ENCODE data around the gene PDE2A. TPM values are rescaled to one million over a fixed set of nuclear protein-coding genes. Genes with fewer than 3 reads are reported as not detected.
A peak's percentile ranks its signal among the peaks of the same experiment; 100 is the strongest.

Gene PDE2A
- 0.31 and 0.51 TPM in 2 replicates for total RNA-seq (2013; cell fraction: nucleolus; rRNA removed)
- total RNA-seq (2014; rRNA removed) (0.33 TPM in 1 of 2 replicates, not detected in the other), total RNA-seq (2014; rRNA removed; fragmentation: Illumina TruSeq; extraction: Trizol) (0.05 TPM in 1 of 2 replicates, not detected in the other), total RNA-seq (2021) (0.15 and 0.24 TPM in 2 replicates), polyA plus RNA-seq (2011; rRNA removed) (0.06 and 0.11 TPM in 2 replicates), polyA plus RNA-seq (2014; fragmentation: Illumina TruSeq; extraction: Trizol) (0.10 TPM in 1 of 2 replicates, not detected in the other), polyA plus RNA-seq (2014; fragmentation: Nextera tagmentation; extraction: Ambion mirVana) (not detected), polyA plus RNA-seq (2014; rRNA removed) (0.06 TPM in 1 of 2 replicates, not detected in the other), polyA plus RNA-seq (2016; fragmentation: Nextera tagmentation; extraction: Ambion mirVana) (not detected), polyA minus RNA-seq (2011; rRNA and poly(A)+ RNA removed) (not detected in 2 replicates), Bru-seq, nascent RNA (percentile 18 among the genes with signal in this experiment), BruChase-seq, experiment 1, labeled RNA remaining after a 6-hour chase (percentile 39 among the genes with signal in this experiment), BruChase-seq, experiment 2, labeled RNA remaining after a 2-hour chase (percentile 41 among the genes with signal in this experiment)
- 1.2 TPM for polyA plus RNA-seq (2011; ENCODE audit: low read depth)
- polyA plus RNA-seq (2011; cell fraction: cytosol; rRNA removed) = 0.18 TPM in 2 replicates
- polyA plus RNA-seq (2011; cell fraction: nucleus; rRNA removed) = 0.35 and 0.49 TPM in 2 replicates
- 0.28 and 0.54 TPM in 2 replicates for polyA plus RNA-seq (2012)
- polyA minus RNA-seq (2011; cell fraction: cytosol; rRNA and poly(A)+ RNA removed) = 0.52 and 1.3 TPM in 2 replicates
- polyA minus RNA-seq (2011; cell fraction: nucleus; rRNA and poly(A)+ RNA removed) = 0.29 and 0.48 TPM in 2 replicates
- long read RNA-seq, experiment 1, partial matches to known transcripts = 0 of 1 reads
- long read RNA-seq, experiment 1, other reads (novel, unspliced or antisense) = 1 of 1 reads
- long read RNA-seq, experiment 2 = 0 reads

GRCh38 chr11:72673943-72674828, at the start of gene PDE2A:
PDE2A (minus strand) TSS chr11:72674422; CDS start chr11:72674207, 215 bp downstream.
- intact Hi-C loops (cut with micrococcal nuclease; ENCODE audit: unreplicated experiment) (no loop called here), in situ Hi-C loops (cut with MboI) (no loop called here)
- ChIA-PET SMC1A (ENCODE audit: uncharacterized antibody, unreplicated experiment) (no interaction called here), POLR2A (no interaction called here), CTCF (interaction anchor here (1.0 to 1.5 kb wide), 3 partner anchors 10 to 133 kb away, joined by 3 to 8 read pairs (median 3); no protein-coding TSS in a partner anchor), RAD21 (ENCODE audit: unreplicated experiment) (no interaction called here)
- peaks cover 12% of the 10 kb centered on the region for H3K4me1 ChIP-seq (ENCODE audit: control insufficient read depth, insufficient read depth, low read length)
- no peak within 1 kb of the TSS for H2AFZ ChIP-seq (ENCODE audit: control insufficient read depth, low read depth, low read length)
- H3K4me2 ChIP-seq (ENCODE audit: control insufficient read depth, insufficient read depth) = no peak within 1 kb of the TSS
- DNase-seq (ENCODE audit: low read depth, low spot score) (no peak), ATAC-seq (no peak), FAIRE-seq (no peak)
- no peaks in the 10 kb centered on the region for H3K79me2 ChIP-seq (ENCODE audit: control insufficient read depth, insufficient read depth, low read length)
- H3K36me3 ChIP-seq (ENCODE audit: control insufficient read depth in 2 of 2, insufficient read depth in 2 of 2, low read length in 1 of 2) = no peaks in the 10 kb centered on the region
- no TSS peak for BruUV-seq (replicated peaks)
- H3K9me3 ChIP-seq (replicated peaks; ENCODE audit: control insufficient read depth, insufficient read depth, low read length) = no peaks in the 10 kb centered on the region
- no peak within 1 kb of the TSS for H3K4me3 ChIP-seq
- 16% methylated on average over 21 of the region's 21 CpGs for WGBS (ENCODE audit: insufficient coverage, insufficient replicate concordance, low lambda C conversion rate, missing lambda C conversion rate)
- peaks cover 5 to 14% of the 10 kb centered on the region in 2 experiments for H3K27me3 ChIP-seq (replicated peaks in 1 of 2; ENCODE audit: control insufficient read depth in 2 of 2, insufficient read depth in 2 of 2, low read length in 1 of 2)
- no peak within 1 kb of the TSS for H3K27ac ChIP-seq (ENCODE audit: control insufficient read depth, insufficient read depth)
- no peak for TF ChIP-seq TBL1XR1 (IDR thresholded peaks at IDR 0.05; ENCODE audit: low read depth, low read length)
- TF ChIP-seq POLR2A (IDR thresholded peaks at IDR 0.05; ENCODE audit: low read depth, low read length) = peak; percentile 35; the same call in 1 of the 2 replicates
- TF ChIP-seq BCLAF1 (IDR thresholded peaks at IDR 0.05) = no peak
- no peak within 1 kb of the TSS for H3K9ac ChIP-seq (ENCODE audit: control insufficient read depth, insufficient read depth, low read length)
- H4K20me1 ChIP-seq (ENCODE audit: control insufficient read depth, insufficient read depth) = peaks cover 3% of the 10 kb centered on the region; the same call in 1 of the 2 replicates
